ENCODE measurements around the gene HIPK4. TPM values are rescaled to one million over a fixed set of nuclear protein-coding genes. Genes with fewer than 3 reads are reported as not detected.
"Not testable (repeated sequence)": the region's sequence is repeated elsewhere in the genome, so short reads cannot be mapped to it uniquely, and the experiment has no call there.

The HIPK4 gene
- total RNA-seq, 1 donor from 2014 or later: not detected

DNA sequence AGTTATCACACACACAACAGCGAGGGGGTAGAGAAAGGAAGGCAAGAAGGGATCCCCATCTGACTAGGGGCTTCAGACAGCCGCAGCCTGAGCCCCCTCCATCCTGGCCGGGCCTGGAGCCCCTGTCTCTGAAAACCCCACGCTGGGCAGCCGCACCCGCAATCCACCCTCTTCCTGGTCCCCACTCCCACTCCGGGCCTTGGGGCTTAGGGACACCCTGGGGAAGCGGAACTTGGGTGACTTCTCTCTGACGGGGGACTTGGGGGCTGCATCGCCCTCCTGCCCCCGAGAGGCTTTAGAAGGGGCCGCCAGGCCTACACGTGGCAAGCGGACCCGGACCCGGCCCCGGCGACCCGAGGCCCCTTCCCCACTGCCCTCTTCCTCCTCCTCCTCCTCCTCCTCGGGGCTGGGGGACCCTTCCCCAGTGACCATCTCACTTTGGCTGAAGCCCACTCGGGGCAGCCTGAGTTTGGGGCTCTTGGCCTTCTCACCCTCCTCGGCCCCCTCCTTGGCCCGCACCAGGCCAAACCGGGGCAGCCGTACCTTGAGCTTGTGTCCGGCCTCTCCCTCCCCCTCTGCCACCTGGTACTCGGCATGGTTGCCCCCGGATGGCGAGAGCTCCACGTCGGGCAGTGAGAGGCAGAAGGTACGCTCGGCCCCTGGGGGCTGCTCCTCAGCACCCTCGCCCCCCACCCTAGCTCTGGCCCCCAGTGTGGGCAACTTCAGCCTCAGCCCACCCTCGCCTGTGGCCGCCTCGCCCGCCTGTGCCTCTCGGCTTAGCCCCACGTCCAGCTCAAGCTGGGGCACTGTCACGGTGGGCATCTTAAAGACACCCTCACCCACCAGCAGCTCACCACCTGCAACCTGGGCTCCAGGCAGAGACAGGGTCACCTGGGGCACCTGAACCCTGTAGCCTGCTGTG lies 4.2 kb upstream of the HIPK4 start:
- no peak for DNase-seq (ENCODE audit: extremely low read depth, low read depth, low spot score)

DNA sequence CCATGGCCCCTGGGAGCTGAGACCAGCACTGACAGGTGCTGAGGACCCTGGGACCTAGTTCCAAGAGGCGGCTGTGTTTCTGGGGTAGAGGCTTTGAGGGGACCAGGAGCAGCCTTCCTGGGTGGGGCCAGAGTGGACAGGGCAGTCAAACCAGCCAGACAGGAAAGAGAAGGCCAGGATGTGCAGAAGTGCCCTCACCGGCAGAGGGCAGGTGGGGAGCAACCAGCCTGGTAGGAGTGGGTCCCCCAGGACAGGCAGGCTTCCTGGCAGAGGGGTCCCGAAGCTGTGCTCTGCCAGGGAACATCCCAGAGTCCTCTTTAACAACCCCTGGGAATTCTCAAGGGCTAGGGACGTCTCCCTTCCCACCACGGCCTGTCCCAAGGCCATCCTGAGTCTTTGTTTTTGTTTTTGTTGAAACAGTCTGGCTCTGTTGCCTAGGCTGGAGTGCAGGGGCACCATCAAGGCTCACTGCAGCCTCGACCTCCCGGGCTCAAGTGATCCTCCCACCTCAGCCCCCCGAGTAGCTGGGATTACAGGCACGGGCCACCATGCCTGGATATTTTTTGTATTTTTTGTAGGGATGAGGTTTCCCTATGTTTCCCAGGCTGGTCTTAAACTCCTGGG lies 3.0 kb upstream of the HIPK4 start:
- no peak for DNase-seq (ENCODE audit: extremely low read depth, low read depth, low spot score)

DNA sequence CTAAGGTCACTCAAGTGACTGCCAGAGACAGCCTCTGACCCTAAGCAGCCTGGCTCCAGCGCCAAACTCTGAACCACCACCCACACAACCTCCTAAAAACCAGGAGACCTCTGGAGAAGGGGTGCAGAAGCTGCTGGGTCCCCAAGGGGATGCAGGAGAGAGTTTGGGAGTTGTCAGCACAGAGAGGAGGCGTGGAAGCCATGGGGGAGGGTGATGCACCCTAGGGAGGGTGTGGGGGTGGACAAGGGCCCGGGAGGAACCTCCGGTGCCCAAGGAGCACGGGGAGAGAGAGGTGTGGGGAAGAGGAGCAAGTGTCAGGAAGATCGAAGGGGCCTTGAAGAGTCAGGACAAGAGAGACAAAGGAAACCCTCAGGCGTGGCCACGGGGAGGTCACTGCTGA lies 2.1 kb upstream of the HIPK4 start:
- DNase-seq (ENCODE audit: extremely low read depth, low read depth, low spot score): no peak

DNA sequence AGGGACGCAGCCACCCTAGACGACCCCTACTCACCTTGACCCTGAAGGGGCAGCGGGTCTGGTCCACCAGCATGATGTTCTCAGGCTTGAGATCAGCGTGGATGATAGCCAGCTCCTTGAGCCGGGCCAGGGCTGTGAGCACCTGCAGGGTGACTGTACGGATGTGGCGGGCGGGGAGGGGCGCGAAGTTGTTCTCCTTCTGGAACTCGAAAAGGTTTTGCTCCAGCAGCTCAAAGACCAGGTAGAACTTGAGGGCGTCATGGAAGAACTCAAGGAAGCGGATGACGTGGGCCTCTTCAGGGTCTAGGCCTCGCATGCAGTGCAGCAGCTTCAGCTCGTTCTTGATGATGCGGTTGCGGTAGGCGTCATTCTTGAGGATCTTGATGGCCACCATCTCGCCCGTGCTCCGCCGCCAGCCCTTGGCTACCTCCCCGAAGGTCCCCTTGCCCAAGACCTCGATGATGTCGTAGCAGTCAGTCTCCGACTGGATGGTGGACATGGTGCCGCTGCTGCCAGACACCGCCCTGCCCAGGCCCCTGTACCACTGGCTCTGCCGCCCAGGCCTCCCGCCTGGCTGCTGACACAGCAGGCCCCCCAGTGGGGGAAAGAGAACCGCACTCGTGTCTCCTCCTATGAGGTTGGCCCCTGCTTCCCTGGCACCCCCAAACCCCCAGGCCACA lies 437 bp downstream of the HIPK4 start:
- no peak for DNase-seq (ENCODE audit: extremely low read depth, low read depth, low spot score)

DNA sequence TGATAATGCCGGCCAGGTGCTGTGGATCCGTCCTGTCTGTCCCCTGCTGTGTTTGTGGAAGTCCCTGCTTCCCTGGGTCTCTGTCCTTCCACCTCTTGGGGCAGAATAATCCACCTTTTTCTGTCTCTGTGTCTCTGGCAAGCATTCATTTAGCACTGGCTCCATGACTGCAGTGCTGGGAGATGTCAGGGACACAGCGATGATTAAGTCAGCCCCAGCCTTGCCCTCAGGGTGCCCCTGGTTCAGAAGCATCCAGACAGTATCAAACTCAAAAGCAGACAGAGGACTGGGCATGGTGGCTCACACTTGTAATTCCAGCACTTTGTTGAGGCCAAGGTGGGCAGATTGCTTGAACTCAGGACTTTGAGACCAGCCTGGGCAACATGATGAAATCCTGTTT lies 1.5 kb downstream of the HIPK4 start:
- no peak for DNase-seq (ENCODE audit: extremely low read depth, low read depth, low spot score)

DNA sequence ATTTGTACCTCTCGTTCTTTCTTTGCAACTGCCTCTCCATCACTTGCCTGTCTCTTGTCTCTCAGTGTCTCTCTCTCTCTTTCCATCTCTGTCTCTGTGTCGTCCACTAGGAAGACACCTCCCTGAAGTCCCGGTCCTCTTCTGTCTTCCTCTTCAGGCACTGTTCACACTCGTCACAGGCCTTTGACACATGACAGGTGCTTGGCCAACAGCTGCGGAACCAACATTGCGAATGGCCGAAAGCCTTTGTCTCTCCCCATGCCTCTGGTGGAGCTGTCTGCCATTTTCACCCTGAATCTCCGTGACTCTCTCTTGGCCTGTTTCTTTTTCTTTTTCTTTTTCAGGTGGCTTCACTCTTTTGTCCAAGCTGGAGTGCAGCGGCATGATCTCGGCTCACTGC lies 2.8 kb downstream of the HIPK4 start:
- no peak for DNase-seq (ENCODE audit: extremely low read depth, low read depth, low spot score)

DNA sequence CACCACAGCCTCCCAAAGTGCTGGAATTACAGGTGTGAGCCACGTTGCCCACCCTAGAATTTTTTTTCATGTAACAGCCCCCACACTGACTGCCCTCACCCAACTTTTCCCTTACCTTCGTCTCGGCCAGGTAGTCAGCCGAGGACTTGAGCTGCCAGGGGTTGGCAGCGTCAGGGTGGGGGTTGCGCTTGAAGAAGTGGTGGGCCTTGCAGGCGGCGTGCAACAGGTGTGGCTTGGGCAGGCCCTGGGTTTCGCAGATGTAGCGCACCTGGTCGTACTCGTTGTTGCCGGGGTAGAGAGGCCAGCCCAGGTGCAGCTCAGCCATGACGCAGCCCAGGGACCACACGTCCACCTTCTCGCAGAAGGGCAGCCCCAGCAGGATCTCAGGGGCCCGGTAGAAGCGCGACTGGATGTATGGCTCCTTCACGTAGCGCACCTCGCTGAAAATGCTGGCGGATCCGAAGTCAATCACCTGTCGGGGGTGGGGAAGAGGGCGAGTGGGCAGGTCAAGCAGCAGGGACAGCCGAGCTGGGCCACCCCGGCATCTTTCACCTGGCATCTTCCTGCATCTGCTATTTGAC lies 6.2 kb downstream of the HIPK4 start:
- DNase-seq (ENCODE audit: extremely low read depth, low read depth, low spot score): no peak

DNA sequence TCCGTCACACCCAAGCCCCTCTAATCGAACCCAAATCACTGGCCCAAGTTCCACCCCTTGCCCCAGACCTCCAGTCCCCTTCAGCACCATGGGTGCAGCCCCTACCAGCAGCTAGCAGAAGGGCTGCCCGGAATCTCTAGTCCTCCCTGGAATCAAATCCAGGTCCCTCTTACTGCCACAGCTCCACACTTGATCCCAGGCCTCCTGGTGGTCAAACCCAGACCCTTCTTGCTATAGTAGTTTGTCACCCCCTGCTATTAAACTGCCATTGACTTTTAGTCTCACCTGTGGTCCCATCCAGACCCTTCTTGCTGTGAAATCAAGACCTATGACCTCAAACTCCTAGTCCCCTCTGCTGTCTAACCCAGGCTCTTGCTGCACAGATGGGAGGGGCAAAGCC lies 8.7 kb downstream of the HIPK4 start:
- no peak for DNase-seq (ENCODE audit: extremely low read depth, low read depth, low spot score)

DNA sequence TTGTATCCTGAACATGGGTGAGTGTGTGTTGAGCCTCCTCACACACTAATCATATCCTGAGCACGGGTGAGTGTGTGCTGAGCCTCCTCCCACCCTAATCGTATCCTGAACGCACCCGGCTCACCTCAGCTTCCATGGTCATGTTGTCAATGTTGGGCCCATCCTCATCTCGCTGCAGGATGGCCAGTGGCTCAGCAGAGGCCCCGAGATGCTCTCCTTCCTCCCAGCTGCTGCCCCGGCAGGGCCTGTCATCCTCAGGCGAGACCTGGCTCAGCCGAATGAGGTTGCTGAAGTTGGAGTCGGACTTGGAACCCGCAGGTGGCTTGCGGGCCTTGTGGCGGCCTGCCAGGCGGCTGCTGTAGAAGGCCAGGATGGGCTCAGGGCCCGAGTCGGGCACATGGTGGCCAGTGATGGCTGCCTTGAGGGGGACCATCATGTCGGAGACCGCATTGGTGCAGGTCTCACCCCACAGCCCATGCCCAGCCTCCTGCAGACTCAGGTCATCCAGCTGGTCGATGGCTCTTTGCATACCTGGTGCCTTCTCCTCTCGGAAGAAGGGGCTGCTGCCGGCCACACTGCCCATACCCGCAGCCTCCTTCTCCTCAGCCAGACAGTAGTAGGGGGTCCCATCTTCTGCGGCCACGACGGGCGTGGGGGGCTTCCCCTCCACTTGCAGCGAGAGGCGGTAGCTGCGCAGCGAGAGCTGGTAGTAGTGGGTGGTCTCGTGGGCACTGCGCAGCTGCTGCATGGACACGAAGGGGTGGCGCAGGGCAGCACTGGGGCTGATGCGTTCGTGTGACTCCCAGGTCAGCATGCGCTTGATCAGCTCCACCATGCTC lies 9.6 kb downstream of the HIPK4 start:
- DNase-seq (ENCODE audit: extremely low read depth, low read depth, low spot score): no peak

DNA sequence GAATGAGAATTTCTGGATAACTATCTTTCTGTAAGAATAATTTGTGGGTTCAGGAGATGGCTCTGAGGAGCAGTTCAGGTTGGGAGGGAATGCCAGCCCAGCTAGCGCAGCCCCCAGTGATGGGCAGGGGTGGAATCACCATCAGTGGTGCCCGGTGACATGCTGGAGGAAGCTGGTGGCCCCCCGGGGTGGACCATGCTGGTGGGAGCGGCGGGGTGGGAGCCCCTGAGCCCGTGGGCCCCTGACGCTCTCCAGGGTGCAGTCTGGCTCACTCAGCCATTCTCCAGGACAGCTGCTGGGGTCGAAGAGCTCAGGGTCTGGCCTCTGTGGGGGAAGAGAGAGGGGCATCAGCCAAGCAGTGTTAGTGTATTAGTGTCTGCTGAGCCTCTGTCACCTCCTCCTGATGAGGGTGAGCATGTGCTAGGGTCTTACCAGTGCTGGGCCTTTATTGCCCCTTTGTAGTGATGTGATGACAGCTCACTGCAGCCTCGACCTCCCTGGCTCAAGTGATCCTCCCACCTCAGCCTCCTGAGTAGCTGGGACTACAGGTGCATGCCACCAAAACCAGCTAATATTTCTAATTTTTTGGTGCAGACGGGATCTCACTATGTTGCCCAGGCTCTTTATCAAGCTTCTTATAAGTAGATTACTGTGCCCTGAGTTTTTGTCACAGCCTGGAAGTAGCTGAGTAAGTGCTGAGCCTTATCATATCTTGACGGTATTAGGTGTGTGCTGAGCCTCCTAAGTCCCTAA lies 10.4 kb downstream of the HIPK4 start:
- DNase-seq (ENCODE audit: extremely low read depth, low read depth, low spot score): no peak

DNA sequence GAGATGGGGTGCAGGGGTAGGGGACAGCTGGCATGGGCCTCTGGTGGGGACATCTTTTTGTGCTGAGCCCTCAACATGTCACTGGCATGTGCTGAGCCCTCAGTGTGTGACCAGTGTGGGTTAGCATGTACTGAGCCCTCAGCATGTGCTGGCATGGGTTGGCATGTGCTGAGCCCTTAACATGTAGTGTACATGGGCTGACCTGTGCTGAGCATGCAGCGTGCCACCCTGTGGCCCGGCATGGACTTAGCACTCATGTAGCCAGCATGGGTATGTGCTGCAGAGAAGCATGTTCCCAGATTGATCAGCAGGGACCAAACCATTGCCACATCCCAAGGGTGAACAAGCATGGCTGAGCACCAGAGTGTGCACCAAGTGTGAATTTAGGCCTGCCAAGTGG lies 11.5 kb downstream of the HIPK4 start:
- no peak for DNase-seq (ENCODE audit: extremely low read depth, low read depth, low spot score)

DNA sequence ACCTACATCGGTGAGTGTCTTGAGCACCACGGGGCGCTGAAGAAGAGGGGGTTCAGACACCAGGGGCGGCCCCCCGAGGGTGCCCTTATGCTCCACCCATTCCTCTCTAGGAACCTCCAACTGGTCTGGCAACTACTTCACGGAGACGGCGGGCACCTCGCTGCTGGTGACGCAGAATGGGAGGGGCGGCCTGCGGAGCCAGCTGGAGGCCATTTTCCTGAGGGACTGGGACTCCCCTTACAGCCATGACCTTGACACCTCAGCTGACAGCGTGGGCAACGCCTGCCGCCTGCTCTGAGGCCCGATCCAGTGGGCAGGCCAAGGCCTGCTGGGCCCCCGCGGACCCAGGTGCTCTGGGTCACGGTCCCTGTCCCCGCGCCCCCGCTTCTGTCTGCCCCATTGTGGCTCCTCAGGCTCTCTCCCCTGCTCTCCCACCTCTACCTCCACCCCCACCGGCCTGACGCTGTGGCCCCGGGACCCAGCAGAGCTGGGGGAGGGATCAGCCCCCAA lies 12.1 kb downstream of the HIPK4 start:
- no peak for DNase-seq (ENCODE audit: extremely low read depth, low read depth, low spot score)

DNA sequence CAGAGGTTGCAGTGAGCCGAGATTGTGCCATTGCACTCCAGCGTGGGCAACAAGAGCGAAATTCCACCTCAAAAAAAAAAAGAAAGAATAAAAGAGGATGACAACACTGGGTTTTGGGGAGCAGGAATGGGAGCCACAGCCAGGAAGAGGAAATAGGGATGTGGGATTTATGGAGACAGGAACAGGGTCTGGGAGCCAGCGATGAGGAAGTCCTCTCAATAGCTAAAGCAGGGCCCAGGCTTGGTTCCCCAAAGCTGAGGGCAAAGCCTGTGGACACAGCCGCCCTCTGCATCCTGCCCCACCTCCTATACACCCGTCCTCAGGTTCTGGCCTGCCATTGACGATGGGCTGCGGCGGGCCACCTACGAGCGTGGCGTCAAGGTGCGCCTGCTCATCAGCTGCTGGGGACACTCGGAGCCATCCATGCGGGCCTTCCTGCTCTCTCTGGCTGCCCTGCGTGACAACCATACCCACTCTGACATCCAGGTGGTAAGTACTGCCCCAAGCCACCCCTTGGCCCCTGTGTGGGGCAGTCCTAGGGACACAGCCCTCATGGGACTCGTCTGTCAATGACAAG lies 13.6 kb downstream of the HIPK4 start:
- DNase-seq (ENCODE audit: extremely low read depth, low read depth, low spot score): no peak

DNA sequence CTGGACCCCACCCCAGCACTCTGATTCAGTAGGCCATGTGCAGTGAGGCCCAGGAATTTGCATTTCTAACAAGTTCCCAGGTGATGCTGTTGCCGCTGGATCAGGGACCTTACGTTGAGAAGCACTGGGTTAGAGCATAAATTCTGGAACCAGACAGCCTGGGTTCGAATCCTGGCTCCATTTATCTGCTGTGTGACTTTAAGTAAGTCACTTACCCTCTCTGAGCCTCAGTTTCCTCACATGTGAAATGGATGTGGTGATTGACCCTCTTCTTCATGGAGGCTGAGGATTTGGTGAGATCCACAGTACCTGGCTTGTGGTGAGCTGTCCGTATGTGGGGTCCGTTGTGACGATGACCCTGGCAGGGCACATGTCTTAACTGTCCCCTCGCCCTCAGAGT lies 15.9 kb downstream of the HIPK4 start:
- no peak for DNase-seq (ENCODE audit: extremely low read depth, low read depth, low spot score)

DNA sequence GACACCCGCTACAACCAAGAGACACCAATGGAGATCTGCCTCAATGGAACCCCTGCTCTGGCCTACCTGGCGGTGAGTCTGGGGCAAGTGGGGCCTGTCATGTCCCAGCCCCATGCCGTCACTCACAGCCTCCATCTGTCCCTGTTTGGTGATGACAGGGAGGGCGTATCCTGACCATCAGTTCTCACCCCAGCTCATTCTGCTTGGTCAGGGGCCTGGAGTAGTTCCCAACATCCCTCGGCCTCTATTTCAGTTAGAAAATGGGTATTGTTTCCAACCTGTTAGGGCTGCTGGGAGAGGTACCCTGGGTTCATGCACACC lies 18.2 kb downstream of the HIPK4 start:
- DNase-seq (ENCODE audit: extremely low read depth, low read depth, low spot score): no peak

DNA sequence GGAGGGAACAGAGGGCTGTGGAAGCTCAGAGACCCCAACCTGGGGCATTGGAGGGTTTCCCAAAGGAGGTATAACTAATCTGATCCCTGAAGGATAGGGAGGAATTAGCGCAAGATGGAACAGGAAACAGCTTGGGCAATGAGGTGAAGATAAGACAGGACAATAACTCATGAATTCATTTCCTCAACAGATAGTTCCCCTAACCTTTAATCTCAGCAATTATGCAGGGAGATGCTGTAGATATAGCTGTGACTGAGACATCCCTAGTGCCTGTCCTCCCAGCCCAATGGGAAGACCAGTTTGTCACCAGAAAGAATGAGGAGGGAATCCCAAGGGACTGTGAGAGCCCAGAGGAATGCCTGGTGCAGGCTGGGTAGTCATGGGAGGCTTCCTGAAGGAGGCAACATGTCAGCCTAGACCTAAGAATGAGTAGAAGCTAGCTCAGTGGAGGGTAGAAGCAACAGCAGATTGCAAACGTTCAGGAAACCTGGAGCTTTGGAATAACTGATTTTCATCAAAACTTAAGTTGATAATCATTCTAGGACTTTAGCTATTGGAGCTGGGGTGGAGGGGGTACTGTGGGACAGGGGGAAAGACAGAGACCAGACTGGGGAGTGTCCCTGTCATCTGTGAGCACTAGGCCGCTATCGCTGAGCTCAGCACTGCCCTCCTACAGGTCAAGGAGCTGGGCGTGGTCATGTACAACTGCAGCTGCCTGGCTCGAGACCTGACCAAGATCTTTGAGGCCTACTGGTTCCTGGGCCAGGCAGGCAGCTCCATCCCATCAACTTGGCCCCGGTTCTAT lies 18.8 kb downstream of the HIPK4 start:
- no peak for DNase-seq (ENCODE audit: extremely low read depth, low read depth, low spot score)

DNA sequence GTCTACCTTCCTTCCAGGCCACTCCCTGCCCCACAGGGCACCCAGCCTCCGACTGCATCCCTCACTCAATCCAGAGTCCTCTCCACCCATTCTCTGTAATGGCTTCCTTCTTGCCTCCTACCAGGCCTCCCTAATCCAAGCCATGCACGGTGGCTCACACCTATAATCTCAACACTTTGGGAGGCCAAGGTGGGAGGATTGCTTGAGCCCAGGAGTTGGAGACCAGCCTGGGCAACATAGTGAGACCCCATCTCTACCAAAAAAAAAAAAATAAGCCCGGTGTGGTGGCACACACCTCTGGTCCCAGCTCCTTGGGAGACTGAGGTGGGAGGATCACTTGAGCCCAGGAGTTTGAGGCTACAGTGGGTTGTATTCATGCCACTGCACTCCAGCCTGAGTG lies 19.7 kb downstream of the HIPK4 start:
- DNase-seq (ENCODE audit: extremely low read depth, low read depth, low spot score): not testable (repeated sequence)

DNA sequence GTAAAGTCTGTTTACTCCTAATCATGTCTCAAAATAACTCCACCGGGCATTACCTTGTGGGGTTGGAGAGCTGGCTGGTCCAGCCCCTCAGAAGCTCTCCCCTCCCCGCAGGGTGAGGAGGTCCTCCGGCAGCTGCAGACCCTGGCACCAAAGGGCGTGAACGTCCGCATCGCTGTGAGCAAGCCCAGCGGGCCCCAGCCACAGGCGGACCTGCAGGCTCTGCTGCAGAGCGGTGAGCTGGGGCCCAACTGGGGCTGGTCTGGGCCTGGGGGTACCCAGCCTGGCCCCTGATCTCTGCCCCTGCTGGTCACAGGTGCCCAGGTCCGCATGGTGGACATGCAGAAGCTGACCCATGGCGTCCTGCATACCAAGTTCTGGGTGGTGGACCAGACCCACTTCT lies 20.2 kb downstream of the HIPK4 start:
- no peak for DNase-seq (ENCODE audit: extremely low read depth, low read depth, low spot score)

Measured in glomerular endothelial cell (primary cell).